HCT116 (cell line): Measurements from ENCODE around the gene NSUN7. TPM values are rescaled to one million over a fixed set of nuclear protein-coding genes. Genes with fewer than 3 reads are reported as not detected.

Source experiments
- ATAC-seq: fragments of 200-7000 bp; cut with Tn5 transposase; 2 replicates; pipeline ENCODE4 v1.9.1; 2020; ENCODE audit warnings: mild to moderate bottlenecking, moderate library complexity
- BruUV-seq: library from RNA; stranded (reverse); fragments of 400-500 nt; replicated peaks from 2 replicates; lab custom pipeline; 2021; lab: Mats Ljungman, UMichigan
- CTCF ChIA-PET: fragments of 300-600 bp; sonication (Branson Sonifier 250); formaldehyde crosslinking; loops from one replicate; lab custom pipeline; 2021; ENCODE audit warnings: antibody characterized with exemption; lab: Charles Lee
- POLR2A ChIA-PET: fragments of 300-600, 350-600 bp; sonication (Branson Sonifier 250); formaldehyde crosslinking; loops from one replicate; lab custom pipeline; 2021; ENCODE audit warnings: antibody characterized with exemption; lab: Charles Lee
- RAD21 ChIA-PET, 2 experiments: fragments of 300-600 bp; sonication (Branson Sonifier 250); formaldehyde crosslinking; loops; one replicate each; lab custom pipeline; 2023; ENCODE audit warnings: low total read pairs in 2 of 2; ENCODE audit not compliant: uncharacterized antibody in 2 of 2, unreplicated experiment in 2 of 2, low non-redundant PET in 1 of 2; lab: Charles Lee
- DNase-seq: peaks from one replicate; pipeline ENCODE4 v3.0.0-alpha.2; 2010; ENCODE audit warnings: low read depth, low spot score
- H2AFZ ChIP-seq: fragments of 200-600 bp; shearing (Covaris generic), sonication (generic); 2 replicates; pipeline ENCODE4 v1.6.1; 2017; ENCODE audit warnings: low read depth, mixed run types, mixed read lengths, antibody characterized with exemption, low read length; ENCODE audit not compliant: poor library complexity, severe bottlenecking
- H3K27ac ChIP-seq: 2 replicates; pipeline ENCODE4 v1.5.1; 2012; ENCODE audit warnings: low read depth, low read length
- H3K27me3 ChIP-seq: fragments of 200-600 bp; sonication (generic); 2 replicates; pipeline ENCODE4 v1.6.1; 2016; ENCODE audit warnings: mixed run types, low read length, mixed read lengths; ENCODE audit not compliant: insufficient read depth
- H3K36me3 ChIP-seq, 2 experiments: fragments of 200-500 bp in 1 of 2; fragments of 200-600 bp in 1 of 2; sonication (Bioruptor generic) in 1 of 2; sonication (generic) in 1 of 2; 2 replicates each; pipeline versions ENCODE4 v1.5.1 to v1.6.1; 2014 to 2016; ENCODE audit warnings: low read length in 2 of 2, inconsistent platforms in 1 of 2, mixed read lengths in 1 of 2, mixed run types in 1 of 2; ENCODE audit not compliant: insufficient read depth in 2 of 2, control insufficient read depth in 1 of 2
- H3K4me1 ChIP-seq, 2 experiments: fragments of 200-600 bp in 1 of 2; sonication (generic) in 1 of 2; 2 replicates each; pipeline versions ENCODE4 v1.5.1 to v1.6.1; 2012 to 2017; ENCODE audit warnings: low read length in 2 of 2, inconsistent platforms in 1 of 2, mild to moderate bottlenecking in 1 of 2, mixed read lengths in 1 of 2, mixed run types in 1 of 2, moderate library complexity in 1 of 2; ENCODE audit not compliant: insufficient read depth in 2 of 2, control insufficient read depth in 1 of 2
- H3K4me2 ChIP-seq: fragments of 200-600 bp; sonication (generic); 2 replicates; pipeline ENCODE4 v1.6.1; 2017; ENCODE audit warnings: mixed run types, low read length, mixed read lengths
- H3K4me3 ChIP-seq, 2 experiments: fragments of 200-600 bp in 1 of 2; sonication (generic) in 1 of 2; replicated peaks in 1 of 2; 2 replicates each; pipeline ENCODE4 v1.5.1; 2011 to 2016; ENCODE audit warnings: low read length in 2 of 2, control low read depth in 1 of 2, low read depth in 1 of 2, mild to moderate bottlenecking in 1 of 2, mixed read lengths in 1 of 2, mixed run types in 1 of 2
- H3K79me2 ChIP-seq: fragments of 200-600 bp; sonication (generic); 2 replicates; pipeline ENCODE4 v1.6.1; 2017; ENCODE audit warnings: mild to moderate bottlenecking, mixed run types, low read length, moderate library complexity, mixed read lengths; ENCODE audit not compliant: insufficient read depth
- H3K9ac ChIP-seq: fragments of 200-600 bp; sonication (generic); 2 replicates; pipeline ENCODE4 v1.6.1; 2016; ENCODE audit warnings: low read length, mixed read lengths
- H3K9me2 ChIP-seq: fragments of 200-600 bp; sonication (generic), shearing (Covaris generic); 2 replicates; pipeline ENCODE4 v1.6.1; 2017; ENCODE audit warnings: mixed run types, mild to moderate bottlenecking, moderate library complexity; ENCODE audit not compliant: insufficient read depth
- H3K9me3 ChIP-seq, 2 experiments: fragments of 200-500 bp in 1 of 2; fragments of 200-600 bp in 1 of 2; sonication (Bioruptor generic) in 1 of 2; sonication (generic) in 1 of 2; 2 replicates each; pipeline ENCODE4 v1.6.1; 2014 to 2017; ENCODE audit warnings: low read length in 2 of 2, mixed read lengths in 2 of 2, inconsistent platforms in 1 of 2, low read depth in 1 of 2, mild to moderate bottlenecking in 1 of 2, mixed run types in 1 of 2, moderate library complexity in 1 of 2; ENCODE audit not compliant: control insufficient read depth in 1 of 2, insufficient read depth in 1 of 2
- H4K20me1 ChIP-seq: fragments of 200-600 bp; sonication (generic), shearing (Covaris generic); 2 replicates; pipeline ENCODE4 v1.6.1; 2017; ENCODE audit warnings: mixed run types, mild to moderate bottlenecking, moderate library complexity; ENCODE audit not compliant: insufficient read depth
- CEBPB ChIP-seq: IDR thresholded peaks from 2 replicates; pipeline ENCODE4 v1.6.1; 2012; ENCODE audit warnings: low read depth
- FOSL1 ChIP-seq: IDR thresholded peaks from 2 replicates; pipeline ENCODE4 v1.6.1; 2012; ENCODE audit warnings: low read depth
- TCF7L2 ChIP-seq: IDR thresholded peaks from 2 replicates; pipeline ENCODE4 v1.7.0; 2011; ENCODE audit warnings: borderline replicate concordance, inconsistent platforms; ENCODE audit not compliant: insufficient read depth, insufficient read length; ENCODE audit errors: extremely low read depth
- ZNF274 ChIP-seq: fragments of 200-500 bp; sonication (Bioruptor generic); IDR thresholded peaks from 2 replicates; pipeline ENCODE4 v1.6.1; 2014; ENCODE audit warnings: mild to moderate bottlenecking, low read depth, low read length, inconsistent platforms
- intact Hi-C: fragments of 100-400 bp; cut with micrococcal nuclease; formaldehyde crosslinking; loops from 2 replicates; pipeline ENCODE4 v1.10.0; 2022
- total RNA-seq: library from RNA; stranded (reverse); gene quantifications from one replicate; pipeline ENCODE4 v1.2.1, GENCODE V29; 2021; ENCODE audit not compliant: unreplicated experiment
- TF ChIP-seq, protein P1 (sequence below): IDR thresholded peaks from 2 replicates; pipeline ENCODE4 v1.6.1; 2012

Gene NSUN7
- total RNA-seq, 1 experiment from 2014 or later: 0.07 TPM

- no peak overlapping the region for H3K9ac ChIP-seq
- ChIA-PET POLR2A (no interaction called here), RAD21 (no interaction called here), CTCF (no interaction called here)
- BruUV-seq: no TSS peak
- no peak overlapping the region for H2AFZ ChIP-seq
- no peaks in the 10 kb centered on the region for H3K9me2 ChIP-seq
- no peak overlapping the region for H3K4me3 ChIP-seq
- no peaks in the 10 kb centered on the region for H4K20me1 ChIP-seq
- no peak overlapping the region for H3K27ac ChIP-seq
- H3K9me3 ChIP-seq: no peaks in the 10 kb centered on the region
- no peak for TF ChIP-seq TCF7L2
- TF ChIP-seq, protein P1, sequence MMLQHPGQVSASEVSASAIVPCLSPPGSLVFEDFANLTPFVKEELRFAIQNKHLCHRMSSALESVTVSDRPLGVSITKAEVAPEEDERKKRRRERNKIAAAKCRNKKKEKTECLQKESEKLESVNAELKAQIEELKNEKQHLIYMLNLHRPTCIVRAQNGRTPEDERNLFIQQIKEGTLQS: no peak
- TF ChIP-seq FOSL1: no peak
- H3K36me3 ChIP-seq: no peaks in the 10 kb centered on the region
- H3K79me2 ChIP-seq: no peaks in the 10 kb centered on the region
- intact Hi-C loops: no loop called here
- 0 out of 4 replicates have a peak, but pooled peaks cover 0 to 5% of the 10 kb centered on the region in 2 experiments for H3K4me1 ChIP-seq
- ATAC-seq (no peak), DNase-seq (no peak)
- H3K27me3 ChIP-seq: no peaks in the 10 kb centered on the region
- no peak overlapping the region for H3K4me2 ChIP-seq
Measured at GRCh38 chr4:40833212-40833611, 83.5 kb downstream of the NSUN7 start.

DNA sequence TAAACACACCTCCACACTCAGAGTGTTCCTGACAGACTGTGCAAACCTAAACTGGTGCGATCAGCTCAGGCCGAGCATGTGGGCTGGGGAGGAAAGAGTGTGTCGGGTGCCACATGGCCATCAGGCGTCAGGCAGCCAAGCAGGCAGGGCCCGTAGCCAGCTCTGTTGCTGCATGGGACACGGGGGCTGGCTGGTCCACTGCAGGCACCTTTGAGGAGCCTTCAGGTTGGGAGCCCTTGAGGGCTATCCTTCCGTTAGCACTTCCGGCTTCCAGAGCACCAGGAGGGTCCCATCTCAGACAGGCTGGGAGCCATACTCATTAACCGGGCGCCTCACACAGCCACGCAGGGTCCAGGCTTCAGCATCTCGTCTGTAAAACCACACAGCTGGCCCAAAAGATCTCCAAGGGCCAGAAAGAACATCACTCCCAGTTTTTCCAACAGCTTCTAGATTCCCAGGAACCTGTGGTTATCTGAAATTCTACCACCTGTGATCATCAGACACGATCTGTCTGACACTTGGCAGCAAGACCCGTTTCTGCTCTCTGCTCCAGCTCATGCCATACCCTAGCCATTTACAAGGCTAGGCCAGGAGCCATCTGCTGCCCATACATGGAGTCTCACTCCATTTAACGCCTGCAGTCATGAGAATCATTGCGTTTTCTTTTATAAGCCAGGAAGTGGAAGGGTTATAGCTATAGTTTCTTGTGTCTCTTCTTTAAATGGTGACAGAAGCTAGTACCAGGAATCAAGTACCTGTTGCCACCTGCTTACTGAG is 87.5 kb downstream of the NSUN7 start:
- H3K27me3 ChIP-seq: no peaks in the 10 kb centered on the region
- no peaks in the 10 kb centered on the region for H3K9me2 ChIP-seq
- TF ChIP-seq CEBPB: no peak
- TF ChIP-seq ZNF274: no peak
- TF ChIP-seq, all 23 proteins: peak for 0
- no peak overlapping the region for H3K27ac ChIP-seq
- ATAC-seq: no peak
- CTCF ChIA-PET: no interaction called here
- no peak for DNase-seq
- H2AFZ ChIP-seq: no peak overlapping the region
- no TSS peak for BruUV-seq
- H3K4me2 ChIP-seq: no peak overlapping the region
- no peaks in the 10 kb centered on the region; the same call in 1 of the 2 replicates for H3K79me2 ChIP-seq
- H4K20me1 ChIP-seq: no peaks in the 10 kb centered on the region
- POLR2A ChIA-PET: no interaction called here
- intact Hi-C loops: no loop called here
- H3K4me3 ChIP-seq: no peak overlapping the region
- H3K9me3 ChIP-seq: no peaks in the 10 kb centered on the region
- H3K36me3 ChIP-seq: no peaks in the 10 kb centered on the region
- H3K9ac ChIP-seq: no peak overlapping the region
- RAD21 ChIA-PET: no interaction called here
- peaks cover 4 to 11% of the 10 kb centered on the region in 2 experiments; a peak in 3 of 4 replicates for H3K4me1 ChIP-seq
